Hippocampal formation (tissue), 2 donors: Measurements from ENCODE around the gene ZNF516.
"Not testable (repeated sequence)": the region's sequence is repeated elsewhere in the genome, so short reads cannot be mapped to it uniquely, and the experiment has no call there.

Experiments used
- DNase-seq, 2 donors: peaks; one replicate each; lab custom pipeline; 2025; lab: John Stamatoyannopoulos, UW

Gene ZNF516

DNA sequence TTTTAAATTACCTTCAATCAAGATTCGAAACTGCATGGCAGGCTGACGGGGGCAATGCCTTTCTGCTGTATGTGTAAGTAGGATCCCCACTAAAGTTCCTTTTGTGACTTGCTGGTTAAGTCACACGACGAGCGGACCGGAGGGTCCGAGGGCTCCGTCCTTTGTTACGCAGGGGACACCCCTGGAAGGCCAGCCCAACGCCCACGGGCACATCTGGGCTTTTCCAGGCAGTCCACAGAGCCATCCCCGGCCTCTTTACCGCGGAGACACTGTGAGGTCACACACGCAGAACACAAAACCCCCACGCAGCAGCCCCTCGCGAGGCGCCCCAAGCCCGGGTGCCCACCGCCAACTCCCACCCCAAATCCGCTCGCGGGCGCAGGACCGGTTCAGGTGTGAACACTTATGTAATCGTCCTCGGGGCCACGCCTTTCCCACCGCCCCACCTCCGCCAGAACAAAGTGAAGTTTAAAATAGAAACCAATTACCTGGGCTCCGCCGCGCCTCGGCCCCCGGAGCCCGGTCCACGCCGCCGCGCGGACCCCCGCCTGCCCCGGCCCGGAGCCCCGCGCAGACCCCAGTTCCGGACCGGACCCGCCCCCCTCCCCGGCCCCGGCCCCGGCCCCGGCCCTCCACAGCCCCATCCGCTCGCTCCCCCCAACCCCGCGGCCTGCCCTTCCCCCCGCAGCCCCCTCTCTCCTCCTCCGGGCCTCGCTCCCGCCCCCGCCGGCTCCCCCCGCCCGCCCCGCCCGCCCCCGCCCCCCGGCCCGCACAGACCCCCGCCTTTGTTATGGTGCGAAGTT lies 4.2 kb downstream of the ZNF516 start:
- DNase-seq = no peak

DNA sequence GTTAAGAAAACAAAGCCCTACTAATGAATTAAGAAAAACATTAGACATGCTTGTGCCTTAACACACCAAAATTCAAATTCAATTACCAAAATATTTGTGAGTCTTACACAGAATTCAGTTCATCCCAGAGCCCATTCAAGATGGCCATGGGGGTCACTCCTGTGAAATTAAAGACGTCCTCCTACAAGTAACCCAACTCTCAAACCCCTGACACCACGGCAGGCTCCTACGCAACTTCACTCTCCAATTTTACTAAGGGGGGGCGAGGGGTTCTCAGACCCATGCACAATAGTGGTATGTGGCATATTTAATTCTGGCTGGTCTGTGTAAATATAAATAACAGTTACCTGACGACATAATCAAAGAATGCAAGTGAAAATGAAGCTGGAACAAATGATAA lies 5.0 kb downstream of the ZNF516 start:
- no peak for DNase-seq

DNA sequence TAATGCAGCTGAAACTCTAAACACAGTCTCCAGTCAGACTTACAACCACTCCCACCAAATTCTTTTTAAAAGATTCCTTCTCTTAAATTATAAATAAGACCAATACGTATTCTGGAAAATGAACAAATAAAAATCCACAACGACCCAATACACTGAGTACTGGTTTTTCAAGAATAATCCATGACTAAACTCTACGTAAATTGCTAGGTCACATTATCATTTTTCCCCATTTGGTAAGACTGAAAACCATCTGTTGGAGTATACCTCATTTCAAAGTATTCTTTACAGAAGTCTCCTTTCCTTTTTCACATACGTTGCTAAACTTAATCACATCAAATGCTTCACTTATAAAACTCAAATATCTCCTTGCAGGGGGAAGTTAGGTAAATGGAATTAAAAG lies 6.0 kb downstream of the ZNF516 start:
- no peak for DNase-seq

DNA sequence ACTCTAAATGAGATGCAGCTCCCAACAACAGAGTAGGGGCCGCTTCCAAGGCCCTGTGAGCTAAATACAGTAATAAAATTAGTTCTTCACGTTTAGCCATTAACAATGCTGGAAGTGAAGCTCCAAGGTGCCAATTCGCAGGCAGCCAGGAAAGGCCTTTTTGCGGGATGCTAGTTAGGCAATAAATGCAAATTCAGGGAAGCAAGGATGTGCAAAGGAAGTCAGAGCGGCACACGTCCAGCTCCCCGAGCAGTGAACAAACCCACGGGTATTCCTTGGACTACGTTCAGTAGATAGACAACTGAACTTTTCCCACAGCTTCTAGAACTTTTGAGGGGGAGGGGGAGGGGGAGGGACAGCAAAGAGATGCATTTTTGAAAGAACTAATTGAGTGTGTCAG lies 6.9 kb downstream of the ZNF516 start:
- DNase-seq = no peak

DNA sequence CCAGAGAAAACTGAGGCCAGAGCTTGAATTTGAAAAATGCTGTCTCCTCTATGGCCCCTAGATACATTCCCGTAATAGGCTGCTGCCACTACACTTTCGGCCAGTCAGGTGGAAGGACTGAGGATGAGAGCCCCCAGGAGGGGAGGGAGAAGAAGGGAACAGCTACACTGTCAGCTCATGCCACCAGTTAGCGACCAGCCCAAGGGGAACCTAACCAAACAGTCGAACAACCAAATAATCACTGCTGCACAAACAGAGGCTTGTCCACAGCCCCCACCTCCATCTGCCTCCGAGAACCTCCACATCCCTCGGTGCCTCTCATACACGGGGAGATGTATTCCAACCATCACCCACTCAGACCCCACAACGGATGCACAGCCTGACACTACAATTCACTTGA lies 7.3 kb downstream of the ZNF516 start:
- no peak for DNase-seq

DNA sequence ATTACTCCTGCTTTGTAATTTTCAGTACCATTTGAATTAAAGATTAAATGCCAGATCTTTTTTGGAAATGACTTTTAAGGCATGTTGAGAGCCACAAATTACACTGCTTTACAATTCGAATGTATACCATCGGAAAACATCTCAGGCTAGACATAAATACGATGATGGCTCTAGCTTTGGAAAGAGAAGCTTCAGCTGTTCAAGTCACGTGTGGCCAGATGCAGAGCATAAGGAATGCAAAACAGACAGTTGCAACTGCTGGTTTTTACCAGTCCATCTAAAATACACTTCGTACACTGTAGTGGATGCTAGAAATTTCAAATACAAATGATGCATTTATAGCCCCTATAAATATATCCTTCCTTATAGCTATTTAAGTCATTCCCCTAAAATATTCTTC lies 8.0 kb downstream of the ZNF516 start:
- DNase-seq = no peak

DNA sequence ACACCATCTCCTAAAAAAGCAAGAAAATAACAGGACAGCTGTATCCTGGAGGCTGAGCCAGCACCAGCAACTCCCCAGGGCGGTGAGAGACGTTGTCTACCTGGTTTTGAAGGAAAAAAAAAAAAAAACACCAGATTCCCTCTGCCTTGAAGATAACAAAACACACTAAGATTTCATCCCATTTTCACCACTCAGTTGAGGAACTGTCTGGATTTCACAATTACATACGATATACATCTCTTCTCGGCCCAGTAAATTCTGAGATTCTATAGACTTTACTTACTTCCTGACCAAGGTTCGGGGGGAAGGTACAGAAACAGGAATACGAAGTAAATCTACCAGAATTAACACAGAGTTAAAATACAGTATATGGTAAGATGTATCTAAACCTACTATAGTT lies 8.5 kb downstream of the ZNF516 start:
- DNase-seq = no peak

DNA sequence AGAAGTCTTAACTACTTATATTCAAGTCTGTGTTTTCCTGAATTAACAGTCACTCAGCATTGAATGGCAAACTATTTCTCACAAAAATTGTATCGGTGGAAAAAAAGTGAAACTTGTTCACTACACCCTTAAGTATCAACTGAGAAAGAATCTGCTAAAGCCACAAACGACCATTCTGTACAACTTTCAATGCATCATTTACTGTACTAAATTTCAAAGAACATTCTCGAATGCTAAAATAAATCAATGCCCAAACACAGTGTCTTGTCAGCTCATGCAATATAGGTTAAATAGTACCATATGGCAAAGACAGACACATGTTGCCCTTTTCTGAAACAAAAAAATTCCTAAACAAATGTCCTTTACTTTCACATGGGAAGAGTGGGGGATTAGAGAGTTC lies 9.0 kb downstream of the ZNF516 start:
- no peak for DNase-seq

DNA sequence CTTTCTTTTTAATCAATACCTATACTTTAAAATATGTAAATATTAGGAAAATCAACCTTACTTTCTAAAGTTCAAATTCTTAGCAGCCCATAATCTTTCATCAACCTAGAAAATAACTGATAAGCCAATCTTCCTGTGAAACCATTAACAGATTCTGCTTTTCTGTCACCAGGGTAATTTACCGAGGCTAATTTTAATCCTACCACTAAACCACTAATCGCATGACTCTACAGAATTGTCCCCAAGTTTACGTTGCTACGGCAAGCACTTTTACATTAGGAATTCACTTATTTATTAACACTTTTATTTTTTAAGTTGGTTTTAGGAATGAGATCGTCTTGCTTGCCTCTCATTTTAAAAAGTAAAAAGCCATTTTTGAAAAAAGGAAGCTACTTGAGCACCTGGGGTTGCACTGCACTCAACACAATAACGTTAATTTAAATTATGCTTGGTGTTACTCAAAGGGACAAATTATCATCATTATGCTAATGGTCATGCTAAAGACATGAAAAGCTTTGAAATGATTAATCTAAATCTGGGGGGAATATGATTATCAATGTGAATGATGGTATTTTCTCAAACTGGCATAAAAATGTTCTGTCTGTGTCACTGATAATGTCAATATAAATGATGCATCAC lies 10.2 kb downstream of the ZNF516 start:
- DNase-seq = no peak

DNA sequence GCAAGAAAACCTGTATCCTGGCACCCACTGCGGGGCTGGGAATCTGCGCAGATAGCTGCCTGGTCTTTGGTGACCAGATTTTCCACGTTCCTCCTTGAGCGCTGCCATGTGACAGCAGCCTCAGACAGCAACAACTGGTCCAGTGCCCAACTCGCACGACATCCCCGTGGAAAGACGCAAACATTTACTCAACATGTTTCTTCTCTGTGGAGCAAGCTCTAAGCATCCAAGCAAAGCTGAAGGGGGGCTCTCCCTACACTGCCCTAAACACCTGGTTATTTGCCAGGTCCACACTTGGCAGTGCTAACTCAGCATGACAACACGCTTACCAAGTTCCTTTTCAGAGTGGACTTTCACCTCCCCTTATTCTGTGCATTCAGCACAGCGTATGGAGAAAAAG lies 11.3 kb downstream of the ZNF516 start:
- DNase-seq = no peak

DNA sequence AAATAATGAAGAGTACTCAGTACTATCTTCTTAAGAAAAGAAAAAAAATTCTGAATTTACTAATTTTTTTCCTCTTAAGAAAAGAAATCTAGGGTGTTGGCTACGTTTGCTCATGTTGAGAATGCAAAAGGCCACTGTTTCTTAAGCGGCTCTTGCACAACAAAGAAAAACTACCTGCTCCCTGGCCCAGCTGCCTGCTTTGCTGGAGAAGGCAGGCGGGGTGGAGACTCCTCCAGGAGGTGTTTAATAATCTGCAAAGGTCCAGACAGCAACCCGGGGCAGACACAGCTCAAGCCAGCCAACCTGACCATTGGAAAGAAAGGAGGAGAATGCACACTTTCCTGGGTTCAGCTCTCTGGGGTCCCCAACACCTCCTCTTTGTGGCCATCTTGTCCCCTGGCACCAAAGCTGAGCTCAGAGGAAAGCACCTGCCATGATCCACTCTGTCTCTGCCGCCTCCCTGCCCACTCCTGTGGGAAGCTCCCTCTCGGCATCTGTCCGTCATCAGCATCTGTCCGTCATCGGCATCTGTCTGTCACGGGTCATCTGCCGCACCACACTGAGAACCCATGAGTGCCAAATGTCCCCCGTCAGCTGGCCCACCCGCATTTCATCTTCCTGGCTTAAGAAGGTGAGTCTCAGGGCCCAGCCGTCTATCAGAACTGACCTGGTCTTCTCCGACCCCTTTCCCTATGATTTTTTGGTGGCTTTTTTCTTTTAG lies 11.9 kb downstream of the ZNF516 start:
- no peak for DNase-seq

DNA sequence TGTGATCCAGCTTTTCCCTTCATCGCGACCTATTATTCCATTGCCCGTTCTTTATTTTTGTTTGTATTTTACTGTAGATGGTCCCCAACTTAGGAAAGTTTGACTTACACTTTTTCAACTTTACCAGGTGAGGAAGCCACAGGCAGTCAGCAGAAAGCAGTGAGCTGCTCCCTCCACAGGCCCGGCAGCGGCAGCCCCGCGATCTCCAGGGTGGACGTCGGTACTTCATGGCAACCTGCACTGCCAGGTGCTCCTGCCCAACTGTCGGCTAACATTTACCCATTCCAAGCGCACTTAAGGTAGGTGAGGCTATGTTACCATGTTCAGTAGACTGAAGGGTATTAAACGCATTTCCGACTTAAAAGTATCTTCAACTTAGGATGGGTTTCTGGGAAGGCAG lies 12.8 kb downstream of the ZNF516 start:
- DNase-seq = no peak

DNA sequence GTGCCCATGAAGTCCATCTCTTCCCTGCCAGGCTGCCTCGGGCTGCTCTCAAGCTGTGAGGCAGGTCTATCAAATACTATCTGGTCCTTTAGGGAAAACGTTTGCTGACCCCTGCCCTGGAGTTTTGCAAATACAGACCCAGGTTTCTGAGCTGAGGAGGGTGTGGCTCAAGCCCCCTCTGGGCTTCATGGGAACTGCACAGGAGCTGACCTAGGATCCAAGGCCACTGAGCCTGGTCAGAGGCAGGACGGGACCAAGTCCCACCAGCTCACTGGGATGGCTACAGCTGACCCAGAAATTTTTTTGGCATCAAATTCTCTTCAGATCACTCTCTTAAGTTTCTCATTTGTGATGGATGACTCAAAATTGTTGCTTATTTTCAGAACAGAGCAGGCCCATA lies 14.1 kb downstream of the ZNF516 start:
- no peak for DNase-seq

DNA sequence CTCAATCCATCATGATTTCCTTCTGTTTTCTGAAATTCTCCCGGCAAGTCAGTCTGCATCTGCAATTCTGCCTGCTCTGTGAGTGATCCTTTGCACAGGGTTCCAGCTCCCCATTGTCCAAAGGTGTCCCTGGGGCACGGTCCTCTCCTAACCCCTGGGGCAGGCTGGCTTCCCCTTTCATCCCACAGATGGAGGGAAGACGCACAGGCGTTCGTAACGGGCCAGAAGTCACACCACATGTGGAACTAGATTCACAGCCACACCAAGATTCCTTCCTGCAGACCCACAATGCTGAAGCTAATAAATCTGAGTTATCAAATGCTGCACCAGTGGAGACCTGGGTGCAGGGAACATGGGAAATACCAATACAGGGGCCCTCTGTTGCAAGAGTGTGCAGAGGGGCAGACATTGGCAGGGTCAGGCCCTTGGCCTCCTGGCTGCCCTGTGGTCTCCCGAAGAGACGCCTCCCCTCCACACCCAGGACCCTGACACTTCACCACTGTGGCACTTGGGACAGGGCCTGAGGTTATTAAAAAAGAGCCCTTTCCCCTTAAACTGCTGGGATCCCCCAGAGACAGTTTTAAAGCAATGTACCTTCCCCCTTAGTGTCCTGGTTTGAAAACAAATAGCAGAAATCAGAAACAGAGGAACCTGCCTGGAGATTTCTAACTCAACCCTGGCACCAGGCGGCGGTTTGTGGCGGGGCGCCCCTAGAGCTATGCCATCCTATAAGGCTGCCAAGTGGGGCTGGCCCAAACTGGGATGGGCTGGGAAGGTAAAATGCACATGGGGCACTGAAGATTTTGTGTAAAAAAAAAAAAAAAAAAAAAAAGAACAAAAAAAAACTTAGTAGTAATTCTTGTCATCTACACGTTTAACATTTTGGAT lies 15.4 kb downstream of the ZNF516 start:
- DNase-seq = no peak

DNA sequence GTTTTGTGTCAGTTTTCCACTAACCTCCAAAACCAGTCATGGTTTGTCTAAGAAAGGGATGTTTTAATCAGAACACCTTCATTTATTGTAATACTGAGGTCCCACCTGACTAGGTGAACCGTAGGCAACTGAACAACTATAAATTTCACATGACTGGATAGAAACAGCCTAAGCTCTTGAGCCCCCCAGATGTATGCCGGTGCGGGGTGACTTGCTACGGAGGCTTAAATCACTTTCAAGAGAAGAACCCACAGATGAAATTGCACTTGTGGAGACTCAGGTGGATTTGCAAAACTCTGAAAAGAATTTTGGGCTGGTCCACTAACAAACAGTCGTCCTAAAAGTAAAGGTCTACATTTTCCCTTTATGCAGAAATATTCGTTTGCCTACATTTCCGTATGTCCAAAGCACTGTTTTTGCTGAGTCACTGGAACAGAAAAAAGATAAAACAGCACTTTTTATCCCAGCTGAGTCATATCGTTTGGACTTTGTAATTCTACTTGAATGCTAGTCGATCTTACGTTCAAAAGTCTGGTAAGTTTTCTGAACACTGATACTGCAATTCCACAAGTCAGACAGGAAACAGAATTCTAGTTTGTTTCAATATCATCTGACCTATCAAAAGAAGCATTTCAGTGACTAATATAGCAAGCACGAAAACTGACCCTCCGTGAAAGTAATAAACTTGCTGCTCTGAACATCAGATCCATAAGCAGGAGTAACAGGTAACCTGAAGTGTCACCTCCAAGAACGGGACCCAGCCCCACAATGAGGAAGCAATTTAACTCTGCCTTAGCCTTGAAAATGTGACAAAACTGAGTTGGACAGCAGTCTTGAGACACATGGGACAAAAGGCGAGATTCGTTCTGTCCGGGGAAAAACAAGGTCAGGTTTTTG lies 18.1 kb downstream of the ZNF516 start:
- DNase-seq = no peak

DNA sequence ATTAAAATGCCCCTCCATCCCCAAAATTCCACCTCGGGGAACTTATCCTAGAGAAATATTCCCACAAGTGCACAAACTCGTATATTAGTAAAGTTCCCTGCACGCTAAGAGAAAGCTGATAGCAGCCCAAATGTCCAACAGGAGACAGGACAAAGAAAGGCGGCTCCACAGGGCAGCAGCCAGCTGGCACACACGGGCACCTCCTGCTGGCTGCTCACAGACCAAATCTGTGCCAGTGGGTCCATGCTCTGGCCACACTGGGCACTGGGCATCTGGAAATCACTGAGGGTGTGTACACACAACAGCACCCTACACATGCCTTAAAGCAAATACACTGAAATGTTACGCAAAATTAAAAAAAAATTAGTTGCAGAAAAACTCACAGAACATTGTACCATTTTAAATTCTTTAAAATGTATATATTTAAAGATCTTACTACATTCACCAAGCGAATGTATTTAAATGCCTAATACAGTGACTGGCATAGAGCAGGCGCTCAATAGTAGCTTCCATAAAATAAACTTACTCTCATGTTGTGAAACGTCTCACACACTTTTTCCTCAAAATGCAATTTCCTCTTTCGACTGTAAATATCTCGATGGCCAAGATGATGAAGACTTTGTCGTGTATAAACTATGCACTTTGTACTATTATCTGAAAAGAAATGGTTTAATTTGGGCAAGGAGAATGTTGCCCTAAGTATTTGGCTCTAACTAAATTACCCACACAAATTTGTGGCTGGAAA lies 19.4 kb downstream of the ZNF516 start:
- no peak for DNase-seq

DNA sequence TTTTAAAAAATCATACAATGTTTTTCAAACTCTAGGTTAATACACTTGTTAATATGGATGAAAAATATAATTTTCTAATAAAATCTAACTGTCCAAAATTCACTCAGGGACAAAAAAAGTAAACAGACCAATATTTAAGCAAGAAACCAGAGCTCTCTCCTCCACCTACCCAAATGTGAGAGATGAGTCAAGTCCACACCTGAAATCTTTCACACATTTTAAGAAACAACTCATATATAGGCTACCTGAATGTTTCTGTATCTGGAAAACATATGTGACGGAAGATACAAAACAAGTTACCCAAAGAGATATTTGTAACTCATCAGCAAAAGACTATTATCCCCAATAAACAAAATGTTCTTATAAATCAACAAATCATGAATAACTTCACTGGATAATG lies 20.2 kb downstream of the ZNF516 start:
- DNase-seq = no peak

DNA sequence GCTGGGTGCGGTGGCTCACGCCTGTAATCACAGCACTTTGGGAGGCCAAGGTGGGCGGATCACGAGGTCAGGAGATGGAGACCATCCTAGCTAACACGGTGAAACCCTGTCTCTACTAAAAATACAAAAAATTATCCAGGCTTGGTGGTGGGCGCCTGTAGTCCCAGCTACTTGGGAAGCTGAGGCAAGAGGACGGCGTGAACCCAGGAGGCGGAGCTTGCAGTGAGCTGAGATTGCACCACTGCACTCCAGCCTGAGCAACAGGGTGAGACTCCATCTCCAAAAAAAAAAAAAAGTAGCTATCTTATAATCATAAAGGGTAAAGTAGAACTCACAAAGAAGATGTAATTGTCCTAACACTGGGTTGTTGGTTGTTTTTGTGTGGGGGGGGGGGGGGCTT lies 21.5 kb downstream of the ZNF516 start:
- DNase-seq = not testable (repeated sequence)

DNA sequence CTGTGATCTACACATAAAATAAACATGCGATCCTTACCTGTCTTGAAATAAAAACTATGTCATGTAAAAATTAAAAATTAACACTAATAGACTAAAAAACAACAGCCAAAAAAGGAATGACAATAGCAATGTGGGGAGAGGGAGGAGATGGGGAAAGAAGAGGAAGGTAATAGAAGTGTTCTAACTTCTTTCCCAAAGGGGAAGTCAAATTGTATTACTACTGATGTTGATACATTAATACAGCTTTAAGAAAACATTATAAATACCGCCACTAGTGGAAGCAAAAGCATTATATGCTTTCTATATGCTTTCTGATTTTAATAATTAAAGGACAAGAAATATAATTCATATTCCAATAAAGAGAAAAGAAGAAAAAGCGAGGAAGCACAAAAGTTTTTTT lies 22.2 kb downstream of the ZNF516 start:
- DNase-seq = no peak

DNA sequence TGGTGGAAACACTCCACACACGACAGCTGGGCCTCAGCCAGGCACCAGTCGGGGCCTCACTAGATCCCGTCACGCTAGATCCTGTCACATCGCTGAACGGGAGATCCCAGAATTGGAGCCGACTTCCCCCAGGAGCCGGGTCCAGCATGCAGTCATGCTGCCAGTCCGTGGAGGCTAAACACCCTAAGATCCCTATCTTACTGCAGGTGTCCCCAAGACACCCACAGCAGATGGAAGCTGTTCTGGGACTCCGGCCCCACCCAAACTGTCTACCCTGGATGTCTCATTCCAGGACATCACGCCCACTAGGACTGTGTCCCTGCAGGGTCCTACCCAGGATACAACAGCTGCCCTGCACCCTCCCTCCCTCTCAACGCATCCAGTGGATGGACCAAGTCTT lies 23.4 kb downstream of the ZNF516 start:
- DNase-seq = no peak
